Transverse colon (tissue), 4 donors: ENCODE results near the gene SRPX. TPM values are rescaled to one million over a fixed set of nuclear protein-coding genes. Genes with fewer than 3 reads are reported as not detected.

Source experiments
- DNase-seq: peaks from one replicate; pipeline ENCODE4 v3.0.0-alpha.2; 2019
- H3K27ac ChIP-seq, 4 donors: fragments of 200-600 bp; sonication (generic); 2 replicates each; pipeline ENCODE4 v1.5.1; 2016 to 2018; ENCODE audit warnings: inconsistent platforms in 4 of 4
- H3K27me3 ChIP-seq: fragments of 200-600 bp; sonication (generic); 2 replicates; pipeline ENCODE4 v1.5.1; 2017; ENCODE audit warnings: inconsistent platforms
- H3K36me3 ChIP-seq, 4 donors: fragments of 200-600 bp; sonication (generic); 2 replicates each; pipeline ENCODE4 v1.5.1; 2017 to 2019; ENCODE audit warnings: inconsistent platforms in 4 of 4
- H3K4me1 ChIP-seq, 4 donors: fragments of 200-600 bp; sonication (generic); 2 replicates each; pipeline ENCODE4 v1.5.1; 2017 to 2020; ENCODE audit warnings: inconsistent platforms in 4 of 4
- H3K4me3 ChIP-seq, 4 donors: fragments of 200-600 bp; sonication (generic); 1 replicate in 1 of 4; 2 replicates in 3 of 4; pipeline versions ENCODE4 v1.5.1 to v1.6.1; 2017 to 2019; ENCODE audit warnings: inconsistent platforms in 4 of 4
- H3K9me3 ChIP-seq, 2 donors: fragments of 200-600 bp; sonication (generic); 2 replicates each; pipeline ENCODE4 v1.5.1; 2017 to 2019; ENCODE audit warnings: inconsistent platforms in 2 of 2
- CTCF ChIP-seq, 5 experiments: fragments of 200-600 bp in 3 of 5; fragments of 450-650 bp in 2 of 5; sonication (generic) in 3 of 5; IDR thresholded peaks; 1 replicate in 2 of 5; 2 replicates in 3 of 5; pipeline ENCODE4 v1.5.1; 2016 to 2017; ENCODE audit warnings: antibody characterized with exemption in 5 of 5, inconsistent platforms in 3 of 5, mild to moderate bottlenecking in 2 of 5, moderate library complexity in 1 of 5
- EP300 ChIP-seq: sonication (generic); formaldehyde crosslinking; IDR thresholded peaks from one replicate; pipeline ENCODE4 v1.6.1; 2017; ENCODE audit warnings: antibody characterized with exemption, low read depth
- POLR2A ChIP-seq: fragments of 450-650 bp; IDR thresholded peaks from one replicate; pipeline ENCODE4 v1.6.1; 2016; ENCODE audit warnings: antibody characterized with exemption, mild to moderate bottlenecking, moderate library complexity
- POLR2AphosphoS5 ChIP-seq, 3 donors: sonication (generic); formaldehyde crosslinking; IDR thresholded peaks; one replicate each; pipeline ENCODE4 v1.6.1; 2016; ENCODE audit warnings: antibody characterized with exemption in 3 of 3
- WGBS, 2 donors: methylation state at CpG; one replicate each; pipeline ENCODE4 v1.1.5; 2018; ENCODE audit warnings: low coverage in 1 of 2; 5-methylcytosine and 5-hydroxymethylcytosine counted together
- in situ Hi-C, 4 donors: fragments of 200-750 bp; cut with MboI; loops; one replicate each; pipeline versions ENCODE4 v1.15.0 to v1.15.1; 2017; ENCODE audit warnings: low sequenced_read_pairs in 3 of 4, low pct_ligation_motif_present in 1 of 4, low pct_unique_long_range_greater_than_20kb in 1 of 4
- intact Hi-C: fragments of 100-400 bp; cut with DNase I; formaldehyde crosslinking; loops from one replicate; pipeline ENCODE4 v1.15.1; 2023; ENCODE audit warnings: low total_unique reads
- total RNA-seq, 4 donors: library from RNA; depleted of rRNA; stranded (reverse); fragments of >200 nt; gene quantifications; one replicate each; pipeline ENCODE4 v1.1.0, GENCODE V29; 2016

SRPX gene
- total RNA-seq, 4 donors from 2014 or later = 16.1 to 43.6 (median 38.6) TPM

DNA sequence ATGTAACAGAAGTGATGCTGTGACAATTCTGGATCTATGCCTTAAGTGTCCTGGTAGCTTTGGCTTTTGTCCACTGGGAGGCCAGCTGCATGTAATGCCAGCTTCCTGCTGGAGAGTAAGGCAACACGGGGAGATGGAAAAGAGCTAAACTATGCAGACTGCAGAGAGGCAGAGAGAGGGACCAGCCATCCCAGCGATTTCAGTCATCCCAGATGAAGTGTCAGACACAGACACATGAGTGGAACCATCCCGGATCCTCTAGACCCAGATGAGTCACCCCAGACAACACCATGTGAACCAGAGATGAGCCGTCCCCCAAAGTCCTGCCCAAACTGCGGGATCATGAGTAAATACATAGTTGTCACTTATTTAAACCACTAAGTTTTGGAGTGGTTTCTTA, 14.6 kb downstream of the SRPX start:
- no peak overlapping the region for H3K27ac ChIP-seq
- no peak overlapping the region for H3K4me3 ChIP-seq
- in situ Hi-C loops (no loop called here), intact Hi-C loops (no loop called here)
- no peaks in the 10 kb centered on the region for H3K4me1 ChIP-seq
- no peak for DNase-seq
- WGBS, 2 donors = 73% methylated on average over 5 of the region's 5 CpGs; no CpG with 5 or more reads in 1 of the 2 donors
- TF ChIP-seq EP300 = no peak
- no peak for TF ChIP-seq POLR2A
- TF ChIP-seq POLR2AphosphoS5 (IDR thresholded peaks at IDR 0.05) = no peak
- no peak for TF ChIP-seq CTCF (IDR thresholded peaks at IDR 0.05)
- no peaks in the 10 kb centered on the region for H3K9me3 ChIP-seq
- H3K36me3 ChIP-seq = no peaks in the 10 kb centered on the region
- no peaks in the 10 kb centered on the region for H3K27me3 ChIP-seq

DNA sequence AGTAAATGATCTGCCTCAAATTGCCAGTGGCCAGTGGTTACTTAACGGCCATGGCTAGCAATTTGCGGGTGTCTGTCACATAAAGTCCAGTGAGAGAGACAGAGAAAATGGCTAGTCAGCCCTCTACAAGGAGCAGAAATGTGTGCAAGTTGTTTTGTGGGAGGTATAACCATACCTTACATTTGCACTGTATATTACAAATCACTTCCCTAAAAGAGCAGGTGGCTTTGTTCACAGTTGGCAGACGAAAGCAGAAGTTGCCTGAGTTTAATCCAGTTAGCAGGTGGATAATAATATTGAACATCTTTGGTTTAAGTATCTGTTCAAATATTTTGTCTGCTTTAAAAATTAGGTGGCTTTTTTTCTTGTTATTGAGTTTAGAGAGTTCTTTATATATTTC, 15.6 kb downstream of the SRPX start:
- Histone ChIP-seq H3K27me3 (no peaks in the 10 kb centered on the region), H3K4me1 (no peaks in the 10 kb centered on the region), H3K4me3 (no peak overlapping the region), H3K36me3 (no peaks in the 10 kb centered on the region), H3K9me3 (no peaks in the 10 kb centered on the region), H3K27ac (no peak overlapping the region)
- no peak for TF ChIP-seq POLR2AphosphoS5 (IDR thresholded peaks at IDR 0.05)
- no peak for TF ChIP-seq POLR2A
- TF ChIP-seq CTCF (IDR thresholded peaks at IDR 0.05) = no peak
- TF ChIP-seq EP300 = no peak
- in situ Hi-C loops (no loop called here), intact Hi-C loops (no loop called here)
- DNase-seq = no peak
- 67 to 69% methylated on average over 1 to 3 of the region's 3 CpGs for WGBS, 2 donors

DNA sequence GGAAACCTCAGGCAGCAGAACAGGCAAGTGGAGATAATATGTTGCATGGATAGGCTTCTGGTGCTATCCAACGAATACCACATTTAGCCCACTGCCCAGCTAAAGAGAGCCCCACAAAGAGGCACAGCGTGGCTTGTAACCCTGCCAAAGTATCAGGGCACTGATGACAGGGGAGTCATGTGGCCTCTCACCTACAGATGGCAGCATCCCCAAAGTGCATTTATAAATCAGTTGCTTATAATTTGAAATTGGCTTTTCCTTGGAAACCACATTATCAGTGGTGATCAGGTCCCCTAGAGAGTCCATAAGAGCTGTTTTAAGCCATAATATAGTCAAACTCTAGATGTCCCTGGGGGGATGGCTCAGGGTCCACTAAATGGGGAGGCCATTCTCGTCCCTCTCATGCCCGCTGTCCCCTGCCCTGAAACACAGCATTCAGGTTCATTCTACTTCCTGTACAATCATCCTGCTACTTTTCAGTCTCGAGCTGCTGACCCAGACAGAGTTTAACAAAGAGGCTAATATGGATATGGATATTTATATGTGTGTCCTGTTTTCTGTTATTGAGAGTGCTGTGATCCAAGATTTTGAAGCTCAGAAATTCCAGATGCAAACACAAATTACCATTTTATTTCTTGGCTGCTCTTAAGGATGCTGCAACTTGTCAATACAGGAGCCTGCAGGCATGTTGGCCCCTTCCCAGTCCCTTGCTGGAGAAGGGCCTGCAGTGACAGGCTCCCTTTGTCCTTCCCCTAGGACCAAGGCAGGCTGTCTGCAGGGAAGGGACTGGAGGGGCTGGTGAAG, 28.5 kb downstream of the SRPX start:
- intact Hi-C loops = no loop called here
- DNase-seq = peak; percentile 12
- in situ Hi-C loops = loop anchor here in 1 of 4 donors (25.0 kb wide), 1 partner anchor 455 kb away; no protein-coding TSS in a partner anchor
- 43% methylated on average over 5 of the region's 5 CpGs; no CpG with 5 or more reads in 1 of the 2 donors for WGBS, 2 donors
- Histone ChIP-seq H3K9me3 (no peaks in the 10 kb centered on the region), H3K4me3 (no peak overlapping the region), H3K36me3 (no peaks in the 10 kb centered on the region), H3K4me1 (no peaks in the 10 kb centered on the region), H3K27ac (no peak overlapping the region), H3K27me3 (no peaks in the 10 kb centered on the region)
- TF ChIP-seq POLR2A (no peak), CTCF (IDR thresholded peaks at IDR 0.05) (peak in 4 of 5 experiments; percentile 8 to 24 (median 21))

- no peak overlapping the region for H3K4me3 ChIP-seq
- in situ Hi-C loops (loop anchor here in 1 of 4 donors (25.0 kb wide), 1 partner anchor 452 kb away; no protein-coding TSS in a partner anchor), intact Hi-C loops (no loop called here)
- TF ChIP-seq EP300 = no peak
- TF ChIP-seq POLR2A = no peak
- no peak for TF ChIP-seq POLR2AphosphoS5 (IDR thresholded peaks at IDR 0.05)
- no peak for TF ChIP-seq CTCF (IDR thresholded peaks at IDR 0.05)
- no peaks in the 10 kb centered on the region for H3K36me3 ChIP-seq
- DNase-seq = no peak
- no peaks in the 10 kb centered on the region for H3K9me3 ChIP-seq
- H3K4me1 ChIP-seq = no peaks in the 10 kb centered on the region
- WGBS, 2 donors = 38 to 46% methylated on average over 3 to 7 of the region's 7 CpGs
- H3K27me3 ChIP-seq = no peaks in the 10 kb centered on the region
- H3K27ac ChIP-seq = no peak overlapping the region
Observed at GRCh38 chrX:38189431-38190250, 31.0 kb downstream of the SRPX start.
